Endometrium (tissue), 2 donors: ENCODE results near the gene SH3BP4.
"Not testable (repeated sequence)": the region's sequence is repeated elsewhere in the genome, so short reads cannot be mapped to it uniquely, and the experiment has no call there.

ENCODE experiments used
- FAIRE-seq: peaks from 2 replicates; lab custom pipeline; 2012; peaks lifted over from hg19 to GRCh38; lab: Jason Lieb, UNC
- donor health status: control.
- donor health status: control.

The SH3BP4 gene

DNA sequence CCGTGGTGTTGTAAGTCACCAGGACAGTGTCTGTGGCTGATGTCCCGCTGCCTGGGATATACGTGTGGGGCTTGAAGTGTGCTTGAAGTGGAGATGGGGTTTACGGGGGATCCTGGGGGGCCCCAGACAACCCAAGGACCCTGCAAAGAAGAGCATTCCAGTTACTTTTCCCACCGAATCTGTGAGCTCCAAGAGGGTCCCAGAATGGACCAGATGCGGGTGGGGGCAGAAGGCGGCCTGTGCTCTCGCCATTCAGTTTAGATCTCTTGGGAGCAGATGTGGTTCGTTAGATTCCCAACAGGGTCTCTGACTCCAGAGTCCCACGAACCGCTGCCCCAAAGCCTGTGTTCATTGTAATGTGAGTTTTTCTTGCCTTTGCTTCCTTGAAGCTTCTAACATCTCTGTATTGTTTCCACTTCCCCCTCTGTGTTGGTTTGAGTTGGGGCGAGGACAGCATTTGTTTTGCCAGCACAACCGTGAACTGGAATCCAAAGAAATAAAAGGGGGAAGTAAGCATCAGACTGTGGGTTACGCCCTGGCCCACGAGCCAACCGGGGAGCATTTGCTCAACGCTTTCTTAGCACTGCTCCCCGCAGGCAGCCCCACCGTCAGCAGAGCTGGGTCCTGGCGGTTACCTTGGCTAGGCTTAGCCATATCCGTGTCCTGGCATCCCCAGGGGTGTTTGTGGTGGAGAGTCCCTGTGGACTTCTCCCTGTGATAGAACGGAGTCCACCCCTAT, 92.1 kb downstream of the SH3BP4 start:
- no peak for FAIRE-seq

GRCh38 chr2:235044501-235045271, 92.9 kb downstream of the SH3BP4 start:
- FAIRE-seq = no peak

GRCh38 chr2:235045336-235045972, 93.6 kb downstream of the SH3BP4 start:
- FAIRE-seq = no peak

GRCh38 chr2:235045973-235046343, 94.1 kb downstream of the SH3BP4 start:
- no peak for FAIRE-seq

- FAIRE-seq = no peak
Observed at GRCh38 chr2:235046589-235046988, 94.8 kb downstream of the SH3BP4 start.

DNA sequence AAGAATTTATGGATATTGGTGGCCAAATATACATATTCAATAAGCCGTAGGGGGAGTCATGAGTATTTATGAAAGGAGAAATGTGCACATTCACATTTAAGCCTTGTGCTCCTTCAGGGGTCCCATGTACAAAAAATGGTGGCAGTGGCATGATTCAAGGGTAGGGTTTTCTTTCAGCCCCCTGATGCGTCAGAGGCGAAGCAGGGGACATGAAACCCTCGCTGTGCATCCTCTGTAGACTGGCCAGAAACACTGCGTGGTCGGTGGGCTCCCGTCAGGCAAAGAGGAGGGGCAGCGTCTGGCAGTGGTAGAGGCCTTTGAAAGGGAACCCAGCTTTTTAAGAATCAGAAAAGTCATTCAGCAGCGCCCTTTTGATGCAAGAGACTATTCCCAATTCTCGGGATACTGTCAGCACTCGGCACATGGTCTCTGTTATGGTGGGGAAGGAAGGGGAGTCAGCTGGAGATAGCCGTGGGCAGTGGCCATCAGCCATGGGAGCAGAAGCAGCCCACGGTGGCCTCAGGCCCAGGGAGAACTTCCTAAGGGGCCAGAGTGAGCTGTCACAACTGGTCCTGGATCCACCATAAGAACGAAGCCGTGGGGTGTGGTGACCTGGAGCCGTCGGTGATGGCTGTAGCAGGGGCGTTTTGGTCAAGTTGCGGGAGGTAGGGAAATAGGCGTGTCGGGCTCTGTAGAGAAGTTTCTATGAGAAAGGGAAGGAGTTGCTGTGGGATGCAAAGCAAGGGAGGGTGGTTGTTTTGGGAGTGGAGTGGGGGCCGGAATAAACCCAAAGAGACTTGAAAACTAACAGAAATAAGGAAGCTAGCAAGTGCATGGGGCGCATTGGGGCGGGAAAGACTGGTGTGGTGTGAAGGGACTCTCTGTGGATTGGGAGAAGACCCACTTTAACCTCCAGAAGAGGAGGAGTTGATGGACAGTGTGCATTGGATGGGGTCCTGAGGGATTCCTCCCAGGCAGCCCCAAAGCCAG, 95.6 kb downstream of the SH3BP4 start:
- FAIRE-seq = no peak

GRCh38 chr2:235048549-235048948, 96.7 kb downstream of the SH3BP4 start:
- FAIRE-seq = no peak

DNA sequence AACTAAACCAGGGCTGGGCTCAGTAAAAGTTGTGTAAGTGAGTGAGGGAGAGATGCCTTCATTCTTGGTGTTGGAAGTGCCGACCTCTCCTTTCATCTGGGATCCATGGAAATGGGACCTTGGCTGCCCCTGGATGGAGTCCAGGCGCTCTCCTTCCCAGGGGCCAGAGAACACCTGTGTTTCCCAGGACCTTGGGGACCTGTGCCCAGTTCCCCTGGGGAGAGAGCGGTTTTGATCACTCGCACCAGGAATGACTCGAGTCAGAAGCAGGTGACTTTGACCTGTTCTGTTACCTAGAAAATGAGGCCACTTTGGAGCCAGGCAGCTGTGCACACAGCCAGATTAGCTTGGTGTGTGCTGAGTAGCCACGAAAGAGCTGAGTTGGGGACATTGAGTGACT, 97.3 kb downstream of the SH3BP4 start:
- FAIRE-seq = no peak

GRCh38 chr2:235049719-235050118, 97.9 kb downstream of the SH3BP4 start:
- FAIRE-seq = no peak

DNA sequence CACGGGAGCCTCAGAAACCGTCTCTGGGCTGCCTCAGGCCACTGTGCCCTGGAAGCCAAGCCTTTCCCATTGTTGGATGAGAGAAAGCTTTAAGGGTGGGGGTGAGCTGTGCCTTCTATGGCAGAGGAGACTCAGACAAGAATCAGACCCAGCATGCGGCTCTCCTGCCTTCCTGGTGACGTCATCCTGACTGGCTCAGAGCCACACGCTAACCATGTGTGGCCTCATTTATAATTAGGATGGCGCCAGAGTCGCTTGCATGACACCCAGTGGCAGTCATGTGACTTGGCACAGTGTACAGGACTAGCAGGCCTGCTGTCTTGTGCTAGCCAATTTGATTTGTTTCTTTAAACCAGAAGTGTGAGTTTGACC, 99.1 kb downstream of the SH3BP4 start:
- FAIRE-seq = peak; percentile 37

DNA sequence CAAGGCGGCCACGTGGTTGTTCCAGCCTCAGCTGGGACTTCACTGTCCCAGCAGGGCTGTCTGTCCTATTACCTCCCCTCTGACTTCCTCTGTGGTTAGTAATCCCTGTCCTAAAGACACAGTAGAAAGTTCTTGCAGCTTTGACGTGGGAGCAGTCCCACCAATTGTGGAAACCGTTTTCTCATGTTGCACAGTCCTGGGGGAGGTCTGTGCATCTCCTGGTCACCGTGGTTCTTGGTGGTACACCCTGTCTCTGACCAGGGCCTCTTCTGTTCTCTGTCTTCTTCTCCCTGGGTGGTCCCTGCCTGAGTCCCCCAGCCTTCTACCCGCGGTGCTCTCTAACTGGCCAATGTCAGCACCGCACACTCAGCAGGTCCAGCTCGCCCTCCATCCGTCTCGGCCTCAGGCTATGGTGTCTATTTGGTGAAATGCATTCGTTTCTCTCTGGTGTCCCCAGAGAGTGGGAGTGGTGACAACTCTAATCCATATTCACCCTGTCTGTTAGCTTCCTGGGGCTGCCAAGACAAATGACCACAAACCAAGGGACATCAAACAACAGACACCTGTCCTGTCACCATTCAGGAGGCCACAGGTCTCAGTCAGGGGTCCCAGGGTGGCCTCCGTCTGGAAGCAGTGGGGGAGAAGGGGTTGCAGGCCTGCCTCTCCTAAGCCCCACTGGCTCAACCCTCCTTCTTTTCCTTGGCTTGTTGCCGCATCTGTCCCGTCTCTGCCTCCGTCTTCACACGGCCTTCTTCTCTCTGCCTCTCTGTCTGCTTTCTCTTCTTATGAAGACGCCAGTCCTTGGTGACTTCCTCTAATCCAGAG, 99.8 kb downstream of the SH3BP4 start:
- no peak for FAIRE-seq

- no peak for FAIRE-seq
Observed at GRCh38 chr2:235052514-235053354, 100.9 kb downstream of the SH3BP4 start.

DNA sequence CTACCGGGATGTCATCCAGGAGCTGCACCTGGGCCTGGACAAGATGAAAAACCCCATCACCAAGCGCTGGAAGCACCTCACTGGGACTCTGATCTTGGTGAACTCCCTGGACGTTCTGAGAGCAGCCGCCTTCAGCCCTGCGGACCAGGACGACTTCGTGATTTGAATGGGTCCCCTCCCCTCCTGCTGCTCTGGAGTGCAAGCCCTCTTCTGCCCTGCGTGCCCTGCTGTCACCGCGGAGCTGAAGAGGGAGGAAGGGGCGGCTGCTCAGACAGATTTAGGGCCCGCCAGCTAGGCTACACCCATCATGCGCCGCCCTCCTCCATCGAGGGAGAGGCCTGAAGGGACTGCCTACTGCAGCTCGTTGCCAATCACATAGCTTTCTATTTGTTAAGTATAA, 101.8 kb downstream of the SH3BP4 start:
- FAIRE-seq = no peak

DNA sequence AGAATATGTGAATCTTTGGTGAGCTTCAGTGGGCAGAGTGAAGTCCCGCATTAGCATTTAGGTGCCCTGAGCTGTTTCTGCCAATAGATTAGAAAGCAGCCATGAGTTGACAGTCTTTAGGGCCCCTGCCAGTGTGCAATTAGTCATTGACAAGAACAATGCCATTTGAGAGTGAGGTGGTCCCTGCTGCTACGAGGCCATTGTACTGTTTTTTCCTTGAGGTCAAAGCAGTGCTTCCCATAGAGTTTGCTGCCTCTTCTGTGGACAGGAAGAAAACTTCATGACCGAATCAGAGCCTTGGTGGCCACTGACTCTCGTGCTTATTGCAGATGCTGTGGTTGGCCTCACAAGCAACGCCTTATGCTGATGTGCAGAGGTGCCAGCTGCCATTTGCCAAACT, 102.7 kb downstream of the SH3BP4 start:
- FAIRE-seq = no peak

DNA sequence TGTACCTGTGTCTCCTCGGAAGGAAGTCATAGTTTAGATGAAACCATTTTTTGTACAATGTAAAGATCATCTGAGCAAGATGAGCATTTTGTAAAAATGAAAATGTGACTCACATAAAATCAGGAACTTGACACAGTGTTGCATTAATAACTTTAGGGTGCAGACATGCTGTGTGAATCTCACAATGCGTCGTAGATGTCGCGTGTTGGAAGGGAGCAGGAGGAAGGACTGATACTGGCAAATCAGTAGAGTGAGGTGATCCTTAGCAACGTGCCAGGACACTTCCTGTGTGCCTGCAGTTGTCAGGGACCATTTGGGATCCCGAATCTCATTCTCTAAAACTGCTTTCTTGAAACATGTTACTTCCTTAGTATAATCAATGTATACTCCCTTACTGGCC, 103.1 kb downstream of the SH3BP4 start:
- FAIRE-seq = no peak

DNA sequence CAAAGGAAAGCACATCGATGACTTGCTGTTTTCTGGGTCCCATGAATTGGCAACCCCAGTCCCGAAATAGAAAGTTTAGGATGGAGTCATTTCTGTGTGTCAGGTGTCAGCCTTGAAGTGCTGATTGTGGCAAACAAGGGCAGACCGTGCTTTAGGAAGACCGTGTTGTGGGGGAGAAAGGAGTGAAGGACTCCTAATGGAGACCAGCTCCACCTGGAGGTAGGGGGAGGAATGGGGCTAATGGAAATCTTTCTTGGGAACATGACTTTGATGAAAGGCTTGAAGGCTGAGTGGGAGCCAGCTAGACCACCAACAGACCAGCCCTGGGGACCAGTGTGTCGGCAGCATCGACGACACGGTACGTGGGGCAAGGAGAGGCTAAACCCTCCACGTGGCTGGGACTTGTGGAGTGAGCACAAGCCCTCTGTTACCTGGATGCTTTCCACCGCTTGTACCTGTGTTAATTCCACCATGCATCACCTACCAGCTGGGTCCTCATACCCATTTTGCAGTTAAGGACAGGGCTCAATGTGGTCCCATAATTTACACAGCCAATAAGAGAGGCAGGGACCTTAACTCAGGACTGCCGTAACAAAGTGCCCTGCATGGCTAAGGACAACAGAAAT, 104.2 kb downstream of the SH3BP4 start:
- no peak for FAIRE-seq

GRCh38 chr2:235056768-235057167, 105.0 kb downstream of the SH3BP4 start:
- no peak for FAIRE-seq

- not testable (repeated sequence) for FAIRE-seq
Observed at GRCh38 chr2:235057616-235058015, 105.8 kb downstream of the SH3BP4 start.

DNA sequence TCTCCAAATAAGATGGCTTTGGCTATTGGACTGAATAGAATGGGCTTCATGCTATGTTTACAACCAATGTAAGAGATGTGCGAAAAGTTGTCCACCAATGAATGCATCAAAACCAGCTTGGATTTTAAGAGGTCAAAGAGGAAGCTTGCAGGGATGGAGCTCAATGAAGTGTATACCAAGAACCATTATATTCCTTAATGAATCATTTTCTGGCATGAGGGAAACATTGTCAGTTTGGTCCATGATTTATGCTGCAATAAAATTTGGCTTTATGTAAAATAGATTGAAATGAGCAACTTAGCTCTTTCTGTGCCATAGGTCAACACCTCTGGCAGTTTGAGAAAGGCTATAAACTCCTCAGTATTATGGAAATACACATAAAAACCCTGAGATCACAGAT, 107.3 kb downstream of the SH3BP4 start:
- no peak for FAIRE-seq

GRCh38 chr2:235061656-235062055, 109.8 kb downstream of the SH3BP4 start:
- no peak for FAIRE-seq
